VCaP (cell line): ENCODE data around the gene FARS2.

Source experiments
- H3K27ac ChIP-seq: fragments of 450-650 bp; 2 replicates; pipeline ENCODE4 v1.5.1; 2017
- TF ChIP-seq, protein P1 (sequence below): fragments of 450-650 bp; conservative IDR thresholded peaks from 2 replicates; pipeline ENCODE4 v1.5.1; 2017; ENCODE audit warnings: mild to moderate bottlenecking, moderate library complexity

FARS2 gene

DNA sequence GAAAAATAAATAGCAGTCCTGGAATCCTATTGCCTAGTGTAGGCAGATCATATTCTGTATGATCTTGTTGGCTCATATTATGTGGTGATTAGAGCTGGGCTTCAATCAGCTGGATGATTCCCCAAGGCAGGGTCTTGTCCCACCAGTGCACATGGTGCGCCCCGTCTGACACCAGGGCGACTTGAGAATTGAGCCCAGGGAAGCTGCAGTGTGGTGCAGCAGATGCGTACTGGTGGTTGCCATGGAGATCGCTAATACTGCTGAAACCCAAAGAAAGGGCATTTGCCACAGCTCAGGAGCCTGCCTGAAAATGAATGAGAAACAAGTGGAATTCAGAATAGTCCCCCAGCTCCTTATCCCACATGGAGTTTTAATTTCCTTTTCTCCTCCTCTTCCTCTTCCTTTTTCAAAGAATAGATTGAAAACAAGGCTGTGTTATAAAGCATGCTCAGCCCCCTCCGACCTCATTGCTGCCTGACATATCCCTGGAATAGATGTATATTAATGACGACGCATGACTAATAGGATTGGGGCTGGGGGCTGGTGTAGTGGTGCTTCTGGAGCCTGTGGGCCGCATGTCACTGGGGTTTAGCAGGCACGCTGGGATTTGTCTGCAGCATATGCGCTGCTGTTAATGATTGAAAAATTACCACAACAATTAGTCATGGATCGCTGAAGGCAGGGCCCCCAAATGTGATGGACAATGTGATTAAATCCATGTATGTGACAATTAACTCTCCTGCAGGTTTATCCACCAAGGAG lies 210.5 kb downstream of the FARS2 start:
- no peak overlapping the region for H3K27ac ChIP-seq
- TF ChIP-seq, protein P1, sequence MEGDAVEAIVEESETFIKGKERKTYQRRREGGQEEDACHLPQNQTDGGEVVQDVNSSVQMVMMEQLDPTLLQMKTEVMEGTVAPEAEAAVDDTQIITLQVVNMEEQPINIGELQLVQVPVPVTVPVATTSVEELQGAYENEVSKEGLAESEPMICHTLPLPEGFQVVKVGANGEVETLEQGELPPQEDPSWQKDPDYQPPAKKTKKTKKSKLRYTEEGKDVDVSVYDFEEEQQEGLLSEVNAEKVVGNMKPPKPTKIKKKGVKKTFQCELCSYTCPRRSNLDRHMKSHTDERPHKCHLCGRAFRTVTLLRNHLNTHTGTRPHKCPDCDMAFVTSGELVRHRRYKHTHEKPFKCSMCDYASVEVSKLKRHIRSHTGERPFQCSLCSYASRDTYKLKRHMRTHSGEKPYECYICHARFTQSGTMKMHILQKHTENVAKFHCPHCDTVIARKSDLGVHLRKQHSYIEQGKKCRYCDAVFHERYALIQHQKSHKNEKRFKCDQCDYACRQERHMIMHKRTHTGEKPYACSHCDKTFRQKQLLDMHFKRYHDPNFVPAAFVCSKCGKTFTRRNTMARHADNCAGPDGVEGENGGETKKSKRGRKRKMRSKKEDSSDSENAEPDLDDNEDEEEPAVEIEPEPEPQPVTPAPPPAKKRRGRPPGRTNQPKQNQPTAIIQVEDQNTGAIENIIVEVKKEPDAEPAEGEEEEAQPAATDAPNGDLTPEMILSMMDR = no peak

DNA sequence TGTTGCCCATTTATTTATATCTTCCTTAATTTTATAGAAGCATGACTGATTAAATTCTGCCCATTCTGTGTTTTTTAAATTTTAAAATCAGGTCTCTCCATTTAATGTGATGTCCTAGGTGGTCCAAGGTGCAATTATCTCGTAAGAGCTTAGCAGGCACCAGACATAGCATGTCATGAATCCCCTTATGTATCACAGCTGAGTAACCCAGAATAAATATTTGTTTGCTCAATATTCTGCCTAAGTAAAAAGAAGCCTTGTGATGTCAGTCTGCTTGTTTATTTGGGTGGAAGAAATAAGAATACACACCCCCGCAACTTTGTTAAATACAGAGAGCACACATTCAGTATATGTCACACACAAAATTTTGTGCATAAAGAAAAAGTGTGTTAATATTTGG lies 211.3 kb downstream of the FARS2 start:
- H3K27ac ChIP-seq = no peak overlapping the region
- TF ChIP-seq, protein P1 = no peak

DNA sequence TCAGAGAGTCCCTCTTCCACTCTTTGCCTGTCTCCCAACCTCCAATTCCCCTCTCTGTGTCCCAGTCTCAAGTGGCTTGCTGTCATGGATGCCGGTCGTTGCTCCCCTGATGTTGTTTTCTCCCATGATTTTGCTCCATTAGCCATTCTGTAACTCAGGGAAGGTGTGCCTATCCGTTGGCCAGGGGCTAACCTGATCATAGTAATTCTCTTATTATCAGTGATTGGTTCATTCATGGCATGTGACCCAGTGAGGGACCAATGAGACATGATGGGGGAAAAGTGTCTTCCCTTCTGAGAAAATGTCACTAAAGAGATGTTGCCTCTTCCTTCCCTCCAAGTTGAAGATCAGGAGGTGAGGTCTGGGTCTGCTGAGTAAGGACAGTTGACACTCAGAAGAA lies 214.5 kb downstream of the FARS2 start:
- TF ChIP-seq, protein P1 = no peak
- H3K27ac ChIP-seq = no peak overlapping the region

DNA sequence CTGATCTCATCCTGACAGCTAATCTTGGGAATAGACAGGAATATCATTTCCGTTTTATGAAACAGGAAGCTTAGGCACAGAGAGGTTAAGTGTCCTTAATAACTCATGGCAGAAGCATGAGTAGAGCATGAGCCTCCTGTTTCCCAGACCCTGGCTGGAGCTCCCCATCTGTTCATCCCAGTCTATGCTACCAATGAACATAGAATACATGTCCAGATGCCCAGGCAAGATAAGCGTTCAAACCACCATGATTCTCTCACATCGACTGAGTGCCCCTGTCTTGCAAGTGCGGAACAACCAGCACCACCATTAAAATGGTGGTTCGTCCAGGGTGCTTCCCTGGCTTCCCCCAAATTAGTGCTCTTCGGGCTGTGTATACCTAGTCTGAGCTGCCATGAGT lies 217.1 kb downstream of the FARS2 start:
- no peak overlapping the region for H3K27ac ChIP-seq
- TF ChIP-seq, protein P1 = no peak

DNA sequence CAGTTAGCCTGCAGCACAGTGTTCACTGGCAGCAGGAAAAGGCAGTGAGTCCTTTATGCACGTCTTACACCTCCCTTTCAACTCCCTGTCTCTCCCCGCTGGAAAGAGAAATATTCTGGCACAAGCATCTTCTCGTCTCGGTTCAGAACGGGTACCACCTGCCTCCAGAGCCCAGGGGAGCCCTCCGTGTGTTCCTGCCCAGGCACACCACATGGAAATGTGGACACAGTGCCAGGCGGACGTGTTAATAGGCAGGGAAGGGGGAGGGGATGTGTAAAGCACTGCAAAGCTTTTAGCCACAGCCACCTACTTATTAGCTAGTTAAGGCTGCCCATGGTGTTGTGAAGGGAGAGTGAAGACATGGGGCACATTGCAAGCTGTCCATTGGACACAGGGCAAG lies 219.7 kb downstream of the FARS2 start:
- no peak overlapping the region for H3K27ac ChIP-seq
- TF ChIP-seq, protein P1 = no peak

DNA sequence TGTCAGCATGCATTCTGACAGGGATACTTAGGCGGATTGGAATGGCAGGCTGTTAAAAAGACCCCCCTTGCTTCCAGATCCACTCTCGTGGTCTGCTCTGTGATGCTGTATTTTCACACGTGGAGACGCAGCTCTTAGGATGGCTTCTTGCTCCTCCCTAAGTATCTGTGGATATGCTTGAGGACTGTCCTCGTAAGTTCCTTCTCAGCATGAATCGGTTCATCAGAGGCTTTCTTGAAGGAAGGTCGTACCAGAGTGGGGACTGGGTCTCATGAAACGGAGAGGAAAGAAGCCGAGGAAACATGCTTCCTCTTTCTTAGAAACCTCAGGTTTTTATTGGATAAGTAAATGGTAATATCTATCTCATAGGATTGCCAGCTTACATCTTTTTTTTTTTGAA lies 220.4 kb downstream of the FARS2 start:
- no peak overlapping the region for H3K27ac ChIP-seq
- TF ChIP-seq, protein P1 = no peak

DNA sequence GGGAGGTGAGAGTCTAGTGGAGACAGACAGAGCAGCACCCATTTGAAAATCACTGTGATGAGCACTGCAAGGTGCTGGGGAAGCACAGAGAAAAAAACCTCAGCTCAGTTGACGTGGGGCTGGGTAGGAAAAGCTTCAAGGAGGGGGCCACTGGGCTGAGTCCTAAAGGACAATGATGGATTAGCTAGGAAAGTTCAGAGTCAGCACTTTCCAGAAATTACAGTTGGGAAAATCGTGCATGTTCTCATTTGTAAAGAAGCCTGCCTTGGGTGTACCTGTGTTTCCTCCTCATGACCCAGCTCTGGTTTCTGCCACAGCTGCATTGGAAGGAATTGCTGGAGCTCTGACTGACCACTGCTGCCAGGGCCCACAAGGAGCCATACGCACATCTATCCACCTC lies 221.3 kb downstream of the FARS2 start:
- no peak overlapping the region for H3K27ac ChIP-seq
- TF ChIP-seq, protein P1 = no peak
